ENCODE data around the gene CLINT1. TPM values are rescaled to one million over a fixed set of nuclear protein-coding genes. Genes with fewer than 3 reads are reported as not detected.
A peak's percentile ranks its signal among the peaks of the same experiment; 100 is the strongest.

CLINT1 gene
- total and polyA plus RNA-seq, 9 donors: 27.4 to 67.8 (median 50.3) TPM

DNA sequence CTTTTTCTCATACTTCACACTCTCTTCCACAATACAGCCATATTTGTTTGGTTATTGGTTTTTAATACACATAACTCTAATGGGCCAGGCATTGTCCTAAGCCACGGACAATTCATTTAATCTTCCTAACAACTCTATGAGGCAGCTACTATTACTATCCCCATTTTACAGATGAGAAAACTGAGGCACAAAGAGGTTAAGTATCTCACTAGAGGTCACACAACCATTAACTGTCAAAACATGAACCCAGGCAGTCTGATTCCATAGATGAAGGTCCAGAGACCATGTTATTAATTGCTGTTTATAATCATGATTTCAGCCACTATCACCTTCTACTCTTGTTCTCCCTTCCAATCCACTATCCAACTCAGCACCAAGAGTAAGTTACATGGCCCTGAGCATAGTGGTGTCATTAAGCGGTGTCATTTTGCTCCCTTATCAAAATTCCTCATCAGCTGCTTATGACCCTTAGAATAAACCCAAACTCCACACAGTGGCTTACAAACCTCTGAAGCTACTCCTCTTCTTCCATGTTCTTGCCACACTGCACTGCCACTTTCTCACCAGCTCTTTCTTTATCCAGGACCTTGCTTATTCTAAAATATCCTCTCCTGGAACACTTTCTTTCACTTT lies 22.7 kb downstream of the CLINT1 start:
- intact Hi-C loops (cut with DNase I): no loop called here
- H3K4me3 ChIP-seq: no peak overlapping the region
- H3K4me1 ChIP-seq (ENCODE audit: insufficient read depth): peaks cover 7% of the 10 kb centered on the region
- no peak for DNase-seq
- no peak overlapping the region for H3K27ac ChIP-seq
- no peak for TF ChIP-seq EP300 (IDR thresholded peaks at IDR 0.05)
- TF ChIP-seq POLR2A (IDR thresholded peaks at IDR 0.05): no peak
- TF ChIP-seq, protein P1, sequence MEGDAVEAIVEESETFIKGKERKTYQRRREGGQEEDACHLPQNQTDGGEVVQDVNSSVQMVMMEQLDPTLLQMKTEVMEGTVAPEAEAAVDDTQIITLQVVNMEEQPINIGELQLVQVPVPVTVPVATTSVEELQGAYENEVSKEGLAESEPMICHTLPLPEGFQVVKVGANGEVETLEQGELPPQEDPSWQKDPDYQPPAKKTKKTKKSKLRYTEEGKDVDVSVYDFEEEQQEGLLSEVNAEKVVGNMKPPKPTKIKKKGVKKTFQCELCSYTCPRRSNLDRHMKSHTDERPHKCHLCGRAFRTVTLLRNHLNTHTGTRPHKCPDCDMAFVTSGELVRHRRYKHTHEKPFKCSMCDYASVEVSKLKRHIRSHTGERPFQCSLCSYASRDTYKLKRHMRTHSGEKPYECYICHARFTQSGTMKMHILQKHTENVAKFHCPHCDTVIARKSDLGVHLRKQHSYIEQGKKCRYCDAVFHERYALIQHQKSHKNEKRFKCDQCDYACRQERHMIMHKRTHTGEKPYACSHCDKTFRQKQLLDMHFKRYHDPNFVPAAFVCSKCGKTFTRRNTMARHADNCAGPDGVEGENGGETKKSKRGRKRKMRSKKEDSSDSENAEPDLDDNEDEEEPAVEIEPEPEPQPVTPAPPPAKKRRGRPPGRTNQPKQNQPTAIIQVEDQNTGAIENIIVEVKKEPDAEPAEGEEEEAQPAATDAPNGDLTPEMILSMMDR (IDR thresholded peaks at IDR 0.05): no peak
- no peaks in the 10 kb centered on the region for H3K9me3 ChIP-seq
- 95 to 98% (median 96%) methylated on average over 2 of the region's 2 CpGs for WGBS, 3 donors
- no peaks in the 10 kb centered on the region for H3K27me3 ChIP-seq
- no peaks in the 10 kb centered on the region for H3K36me3 ChIP-seq

DNA sequence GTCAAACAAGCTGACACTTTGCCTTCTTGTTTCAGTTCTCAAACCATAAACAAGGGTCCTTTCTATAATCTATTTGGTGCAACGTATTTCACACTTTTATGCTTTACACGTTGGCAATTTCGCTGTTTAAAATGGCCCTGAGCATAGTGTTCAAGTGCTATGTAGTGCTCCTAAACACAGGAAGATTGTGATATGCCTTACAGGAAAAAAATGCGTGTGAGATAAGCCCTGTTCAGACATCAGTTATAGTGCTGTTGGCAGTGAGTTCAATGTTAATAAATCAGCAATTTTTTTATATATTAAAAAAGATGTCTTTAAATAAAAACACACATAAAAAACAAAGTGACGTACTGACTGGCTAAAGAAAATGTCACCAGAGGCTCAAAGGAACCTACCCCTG lies 23.9 kb downstream of the CLINT1 start:
- no peak for DNase-seq
- TF ChIP-seq POLR2A (IDR thresholded peaks at IDR 0.05) (no peak), EP300 (IDR thresholded peaks at IDR 0.05) (no peak)
- TF ChIP-seq, protein P1 (IDR thresholded peaks at IDR 0.05): no peak
- WGBS, 3 donors: 70 to 81% (median 75%) methylated on average over 5 of the region's 5 CpGs
- Histone ChIP-seq H3K9me3 (no peaks in the 10 kb centered on the region), H3K4me3 (no peak overlapping the region), H3K27ac (no peak overlapping the region), H3K27me3 (no peaks in the 10 kb centered on the region), H3K36me3 (no peaks in the 10 kb centered on the region), H3K4me1 (ENCODE audit: insufficient read depth) (peaks cover 7% of the 10 kb centered on the region)
- intact Hi-C loops (cut with DNase I): no loop called here

DNA sequence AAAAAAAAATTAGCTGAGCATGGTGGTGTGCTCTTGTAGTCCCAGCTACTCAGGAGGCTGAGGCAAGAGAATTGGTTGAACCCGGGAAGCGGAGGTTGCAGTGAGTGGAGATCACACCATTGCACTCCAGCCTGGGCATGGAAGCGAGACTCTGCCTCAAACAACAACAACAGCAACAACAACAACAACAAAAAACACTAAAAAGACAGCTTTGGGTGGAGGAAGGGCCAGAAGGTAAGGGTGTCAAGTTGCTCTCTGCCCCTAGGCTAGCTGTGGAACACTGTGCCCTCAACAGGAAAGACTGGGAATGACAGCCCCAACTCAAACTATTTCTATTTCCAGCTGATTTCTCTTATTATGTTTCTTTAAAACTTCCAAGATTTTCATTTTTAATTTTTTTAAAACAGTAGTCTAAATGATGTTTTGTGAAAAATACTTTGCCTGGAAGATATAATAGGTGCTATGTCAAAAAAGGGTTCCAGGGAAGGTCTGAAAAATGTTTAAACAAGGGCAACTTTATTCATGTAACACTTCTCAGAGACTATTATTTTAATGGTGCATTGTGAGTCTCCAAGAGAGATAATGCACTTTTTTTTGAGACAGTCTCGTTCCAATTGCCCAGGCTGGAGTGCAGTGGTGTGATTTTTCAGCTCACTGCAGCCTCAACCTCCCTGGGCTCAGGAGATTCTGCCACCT lies 29.9 kb downstream of the CLINT1 start:
- peak overlapping the region in 1 of 2 donors; percentile 55 for H3K27ac ChIP-seq
- 79 to 87% (median 86%) methylated on average over 4 of the region's 4 CpGs for WGBS, 3 donors
- H3K36me3 ChIP-seq: no peaks in the 10 kb centered on the region
- TF ChIP-seq, protein P1 (IDR thresholded peaks at IDR 0.05): no peak
- no peak for TF ChIP-seq POLR2A (IDR thresholded peaks at IDR 0.05)
- no peak for TF ChIP-seq EP300 (IDR thresholded peaks at IDR 0.05)
- no peaks in the 10 kb centered on the region for H3K9me3 ChIP-seq
- peaks cover 9% of the 10 kb centered on the region for H3K4me1 ChIP-seq (ENCODE audit: insufficient read depth)
- no peaks in the 10 kb centered on the region for H3K27me3 ChIP-seq
- no peak for DNase-seq
- intact Hi-C loops (cut with DNase I): loop anchor here in 1 of 4 donors (10.0 kb wide), 1 partner anchor 116 kb away; no protein-coding TSS in a partner anchor
- H3K4me3 ChIP-seq: no peak overlapping the region

DNA sequence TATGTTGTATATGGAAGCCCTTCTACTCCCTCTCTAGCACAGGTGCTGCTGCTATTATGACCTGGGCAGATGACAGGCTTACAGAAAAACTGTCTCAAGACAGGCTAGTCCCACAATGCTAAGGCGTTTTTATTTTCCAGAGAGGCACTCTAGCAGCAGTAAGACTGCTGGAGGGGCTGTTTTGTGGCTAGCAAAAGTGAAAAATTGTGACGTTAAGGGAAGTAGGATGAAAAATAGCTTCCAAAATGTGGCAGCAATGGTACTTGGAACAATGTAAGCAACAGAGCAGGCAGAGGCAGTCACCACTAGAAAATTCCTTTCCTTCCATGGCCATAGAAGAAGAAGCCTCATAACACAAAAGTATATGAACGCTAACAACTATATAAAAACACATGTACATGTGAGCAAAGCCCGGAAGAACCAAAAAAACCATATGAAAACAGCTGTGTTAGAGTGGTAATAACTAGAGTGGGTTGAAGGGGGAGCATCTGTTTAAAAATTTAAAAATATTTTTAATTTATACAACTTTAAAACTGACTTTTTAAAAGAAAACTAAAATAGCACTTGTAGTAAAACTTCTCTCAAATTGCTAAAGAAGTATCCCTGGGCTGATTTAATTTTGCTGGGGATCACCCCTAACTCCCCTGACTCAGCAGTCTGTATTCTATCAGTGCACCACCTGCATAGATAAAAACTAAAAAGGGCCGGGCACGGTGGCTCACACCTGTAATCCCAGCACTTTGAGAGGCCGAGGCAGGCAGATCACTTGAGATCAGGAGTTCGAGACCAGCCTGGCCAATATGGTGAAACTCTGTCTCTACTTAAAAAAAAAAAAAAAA lies 30.6 kb downstream of the CLINT1 start:
- Histone ChIP-seq H3K4me3 (no peak overlapping the region), H3K27me3 (no peaks in the 10 kb centered on the region), H3K36me3 (no peaks in the 10 kb centered on the region), H3K4me1 (ENCODE audit: insufficient read depth) (peaks cover 12% of the 10 kb centered on the region), H3K27ac (peak overlapping the region in 1 of 2 donors; percentile 55), H3K9me3 (no peaks in the 10 kb centered on the region)
- WGBS, 3 donors: 18 to 35% (median 19%) methylated on average over 8 of the region's 8 CpGs
- DNase-seq: no peak
- TF ChIP-seq, protein P1 (IDR thresholded peaks at IDR 0.05): no peak
- TF ChIP-seq POLR2A (IDR thresholded peaks at IDR 0.05): no peak
- TF ChIP-seq EP300 (IDR thresholded peaks at IDR 0.05): no peak
- intact Hi-C loops (cut with DNase I): loop anchor here in 1 of 4 donors (10.0 kb wide), 1 partner anchor 116 kb away; no protein-coding TSS in a partner anchor
